Tibial nerve (tissue), 4 donors: ENCODE data around the gene MYO1D.
"Not testable (repeated sequence)": the region's sequence is repeated elsewhere in the genome, so short reads cannot be mapped to it uniquely, and the experiment has no call there.

ENCODE experiments used
- CTCF ChIP-seq, 5 experiments: fragments of 200-600 bp in 3 of 5; fragments of 450-650 bp in 2 of 5; sonication (generic) in 3 of 5; IDR thresholded peaks; one replicate each; pipeline ENCODE4 v1.5.1; 2016 to 2019; ENCODE audit warnings: antibody characterized with exemption in 5 of 5, mild to moderate bottlenecking in 3 of 5, moderate library complexity in 2 of 5
- EP300 ChIP-seq, 2 donors: sonication (generic); formaldehyde crosslinking; IDR thresholded peaks; one replicate each; pipeline ENCODE4 v1.6.1; 2017; ENCODE audit warnings: antibody characterized with exemption in 2 of 2, mild to moderate bottlenecking in 1 of 2
- POLR2A ChIP-seq, 2 donors: fragments of 450-650 bp; IDR thresholded peaks; one replicate each; pipeline ENCODE4 v1.6.1; 2017; ENCODE audit warnings: antibody characterized with exemption in 2 of 2, mild to moderate bottlenecking in 2 of 2, moderate library complexity in 2 of 2

- TF ChIP-seq CTCF, EP300, POLR2A (IDR thresholded peaks at IDR 0.05): not testable (repeated sequence)
These were observed 352.4 kb downstream of the MYO1D start for GRCh38 chr17:32524553-32524880.
